CD4-positive, alpha-beta memory T cell (primary cell): ENCODE measurements around the gene MTA3. TPM values are rescaled to one million over a fixed set of nuclear protein-coding genes. Genes with fewer than 3 reads are reported as not detected.
"Not testable (repeated sequence)": the region's sequence is repeated elsewhere in the genome, so short reads cannot be mapped to it uniquely, and the experiment has no call there.

Experiments used
- CTCF ChIA-PET: fragments of 350-600 bp; sonication (Branson Sonifier 250); formaldehyde crosslinking; loops from one replicate; lab custom pipeline; 2021; ENCODE audit warnings: inconsistent platforms; ENCODE audit not compliant: partially characterized antibody; lab: Charles Lee
- POLR2A ChIA-PET: fragments of 350-600 bp; sonication (Branson Sonifier 250); formaldehyde crosslinking; loops from one replicate; lab custom pipeline; 2021; ENCODE audit not compliant: partially characterized antibody; lab: Charles Lee
- DNase-seq, 5 donors: peaks; one replicate each; pipeline versions ENCODE4 v3.0.0 to v3.0.0-alpha.2; 2020 to 2022; ENCODE audit warnings: mixed read lengths in 1 of 5
- H3K27ac ChIP-seq: one replicate; pipeline ENCODE4 v1.7.0; 2013; ENCODE audit warnings: low read depth, low read length
- H3K27me3 ChIP-seq: 2 replicates; pipeline ENCODE4 v1.7.0; 2013; ENCODE audit warnings: mild to moderate bottlenecking, low read length, moderate library complexity; ENCODE audit not compliant: insufficient read depth
- H3K36me3 ChIP-seq: 2 replicates; pipeline ENCODE4 v1.7.0; 2013; ENCODE audit warnings: mild to moderate bottlenecking, low read length, moderate library complexity; ENCODE audit not compliant: insufficient read depth
- H3K4me1 ChIP-seq: 2 replicates; pipeline ENCODE4 v1.7.0; 2013; ENCODE audit warnings: mild to moderate bottlenecking, low read length, moderate library complexity; ENCODE audit not compliant: insufficient read depth
- H3K4me3 ChIP-seq, 2 donors: one replicate each; pipeline ENCODE4 v1.7.0; 2013; ENCODE audit warnings: low read length in 2 of 2, mild to moderate bottlenecking in 1 of 2
- H3K9me3 ChIP-seq, 2 donors: one replicate each; pipeline ENCODE4 v1.7.0; 2013; ENCODE audit warnings: low read length in 2 of 2, control low read depth in 1 of 2; ENCODE audit not compliant: control insufficient read depth in 1 of 2
- H3K27ac Mint-ChIP-seq, 7 donors: one replicate each; pipeline ENCODE4 v1.8.0; 2020 to 2021; ENCODE audit warnings: mixed read lengths in 7 of 7, mild to moderate bottlenecking in 6 of 7, inconsistent platforms in 3 of 7, moderate library complexity in 3 of 7
- H3K27me3 Mint-ChIP-seq, 2 donors: one replicate each; pipeline ENCODE4 v1.8.0; 2020 to 2021; ENCODE audit warnings: mixed read lengths in 2 of 2
- H3K36me3 Mint-ChIP-seq, 2 donors: one replicate each; pipeline ENCODE4 v1.8.0; 2020 to 2021; ENCODE audit warnings: mixed read lengths in 2 of 2, inconsistent platforms in 1 of 2, mild to moderate bottlenecking in 1 of 2
- H3K4me1 Mint-ChIP-seq, 4 donors: one replicate each; pipeline ENCODE4 v1.8.0; 2020 to 2021; ENCODE audit warnings: mixed read lengths in 4 of 4, mild to moderate bottlenecking in 1 of 4
- H3K4me3 Mint-ChIP-seq, 8 donors: one replicate each; pipeline ENCODE4 v1.8.0; 2020 to 2021; ENCODE audit warnings: mixed read lengths in 8 of 8, mild to moderate bottlenecking in 7 of 8, moderate library complexity in 6 of 8, inconsistent platforms in 3 of 8
- H3K9me3 Mint-ChIP-seq, 8 donors: one replicate each; pipeline ENCODE4 v1.8.0; 2020 to 2021; ENCODE audit warnings: mixed read lengths in 8 of 8, mild to moderate bottlenecking in 5 of 8, inconsistent platforms in 3 of 8, moderate library complexity in 1 of 8
- intact Hi-C: fragments of 100-400 bp; cut with micrococcal nuclease; formaldehyde crosslinking; loops from one replicate; pipeline ENCODE4 v1.15.1; 2023
- polyA plus RNA-seq, 2 donors: library from polyadenylated mRNA; unstranded; fragments of 300-500 nt; fragmentation: Illumina TruSeq; gene quantifications; one replicate each; pipeline ENCODE4 v1.2.3, GENCODE V29; 2021
- total RNA-seq, 2 experiments: library from RNA; stranded (reverse); gene quantifications; one replicate each; pipeline ENCODE4 v1.2.3, GENCODE V29; 2021

Gene MTA3
- total and polyA plus RNA-seq, 4 experiments from 2014 or later = 7.7 to 21.3 (median 13.3) TPM

GRCh38 chr2:42606166-42606565 is 37.7 kb downstream of the MTA3 start:
- H3K4me1 ChIP-seq, H3K27ac ChIP-seq, intact Hi-C loops, H3K9me3 ChIP-seq, H3K9me3 Mint-ChIP-seq, H3K36me3 ChIP-seq, H3K4me1 Mint-ChIP-seq, CTCF ChIA-PET, H3K4me3 Mint-ChIP-seq, H3K27me3 Mint-ChIP-seq, DNase-seq, H3K4me3 ChIP-seq, H3K27me3 ChIP-seq, H3K27ac Mint-ChIP-seq, POLR2A ChIA-PET: not testable (repeated sequence)
- peaks cover 12 to 16% of the 10 kb centered on the region in 2 donors for H3K36me3 Mint-ChIP-seq

DNA sequence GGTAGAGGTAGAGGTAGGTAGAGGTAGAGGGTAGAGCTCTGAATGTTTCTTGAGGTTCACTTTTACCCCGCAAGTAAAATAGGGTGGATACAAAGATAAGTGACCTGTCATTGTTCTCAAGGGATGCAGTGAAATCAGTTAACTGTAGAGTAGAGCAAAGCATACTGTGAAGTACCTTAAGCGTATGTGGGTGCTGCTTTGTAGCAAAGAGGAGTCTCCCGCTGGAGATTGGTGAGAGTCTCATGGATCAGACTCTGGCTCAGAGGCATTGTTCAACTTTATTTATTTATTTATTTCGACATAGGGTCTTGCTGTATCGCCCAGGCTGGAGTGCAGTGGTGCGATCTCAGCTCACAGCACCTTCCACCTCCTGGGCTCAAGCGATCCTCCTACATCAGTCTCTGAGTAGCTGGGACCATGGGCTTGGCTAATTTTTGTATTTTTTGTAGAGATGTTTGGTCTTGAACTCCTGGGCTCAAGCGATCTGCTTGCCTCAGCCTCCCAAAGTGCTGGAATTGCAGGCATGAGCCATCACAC is 38.7 kb downstream of the MTA3 start:
- Histone ChIP-seq H3K27me3 (no peaks in the 10 kb centered on the region), H3K9me3 (no peaks in the 10 kb centered on the region), H3K4me1 (no peaks in the 10 kb centered on the region), H3K36me3 (no peaks in the 10 kb centered on the region), H3K27ac (no peak overlapping the region), H3K4me3 (no peak overlapping the region)
- Mint-ChIP-seq H3K9me3 (no peaks in the 10 kb centered on the region), H3K36me3 (peaks cover 17 to 26% of the 10 kb centered on the region in 2 donors), H3K27me3 (no peaks in the 10 kb centered on the region), H3K27ac (no peak overlapping the region), H3K4me1 (peaks cover 0 to 4% (median 0%) of the 10 kb centered on the region in 4 donors), H3K4me3 (no peak overlapping the region)
- ChIA-PET POLR2A (no interaction called here), CTCF (no interaction called here)
- intact Hi-C loops = no loop called here
- no peak for DNase-seq

DNA sequence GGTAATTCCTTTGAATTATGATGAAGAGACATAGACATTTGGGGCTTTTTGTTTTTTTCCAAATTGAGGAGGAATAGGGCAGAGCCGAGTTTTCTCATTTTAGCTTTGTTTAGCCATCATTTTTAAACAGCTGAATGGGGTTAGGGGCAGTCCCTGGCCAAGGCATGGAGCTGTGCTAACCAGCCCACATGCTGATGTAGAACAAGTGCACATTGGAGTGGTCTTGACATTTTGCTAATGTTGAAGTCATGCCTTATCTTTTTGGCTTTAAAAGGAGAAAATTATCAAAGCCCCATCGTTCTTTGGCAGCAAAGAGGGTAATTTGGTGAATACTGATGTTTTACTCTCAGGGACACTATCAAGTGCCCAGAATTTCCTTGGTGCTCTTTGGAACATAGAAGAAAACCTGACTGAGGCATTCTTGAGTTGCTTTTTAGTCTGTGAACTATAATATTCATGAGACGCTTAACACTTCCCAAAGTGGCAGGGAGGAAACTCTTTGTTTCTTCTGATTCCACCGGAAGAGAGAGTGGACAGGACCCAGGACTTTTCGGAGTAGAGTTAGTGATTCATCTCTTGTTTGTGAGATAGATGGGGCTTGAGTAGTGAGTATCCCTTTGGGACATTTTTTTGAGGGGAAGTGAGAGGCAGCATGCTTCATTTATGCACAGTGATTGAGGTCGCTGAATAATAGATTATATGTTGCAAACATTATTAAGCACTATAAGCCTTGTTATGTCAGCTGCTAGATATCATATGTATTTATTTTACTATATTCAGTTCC is 45.0 kb downstream of the MTA3 start:
- no peaks in the 10 kb centered on the region for H3K4me1 ChIP-seq
- H3K9me3 Mint-ChIP-seq = no peaks in the 10 kb centered on the region
- no peak for DNase-seq
- no peaks in the 10 kb centered on the region for H3K27me3 Mint-ChIP-seq
- no peak overlapping the region for H3K27ac ChIP-seq
- intact Hi-C loops = no loop called here
- no peak overlapping the region for H3K4me3 Mint-ChIP-seq
- peaks cover 21 to 29% of the 10 kb centered on the region in 2 donors for H3K36me3 Mint-ChIP-seq
- no peaks in the 10 kb centered on the region for H3K36me3 ChIP-seq
- peaks cover 0 to 4% (median under 1%) of the 10 kb centered on the region in 4 donors for H3K4me1 Mint-ChIP-seq
- no peaks in the 10 kb centered on the region for H3K9me3 ChIP-seq
- H3K4me3 ChIP-seq = no peak overlapping the region
- POLR2A ChIA-PET = no interaction called here
- CTCF ChIA-PET = interaction anchor here (1.1 kb wide), 1 partner anchor 34 kb away, joined by 3 read pairs; no protein-coding TSS in a partner anchor
- H3K27ac Mint-ChIP-seq = no peak overlapping the region
- no peaks in the 10 kb centered on the region for H3K27me3 ChIP-seq

DNA sequence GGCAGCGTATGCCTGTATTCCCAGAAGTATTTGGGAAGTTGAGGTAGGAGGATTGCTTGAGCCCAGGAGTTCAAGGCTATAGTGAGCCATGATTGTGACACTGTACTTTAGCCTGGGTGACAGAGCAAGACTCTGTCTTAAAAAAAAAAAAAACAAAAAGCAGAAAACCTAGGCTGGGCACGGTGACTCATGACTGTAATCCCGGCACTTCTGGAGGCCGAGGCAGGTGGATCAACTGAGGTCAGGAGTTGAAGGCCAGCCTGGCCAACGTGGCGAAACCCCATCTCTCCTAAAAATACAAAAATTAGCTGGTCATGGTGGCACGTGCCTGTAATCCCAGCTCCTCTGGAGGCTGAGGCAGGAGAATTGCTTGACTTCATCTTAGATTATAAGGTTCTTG is 46.4 kb downstream of the MTA3 start:
- ChIA-PET POLR2A (no interaction called here), CTCF (no interaction called here)
- no peak overlapping the region for H3K27ac Mint-ChIP-seq
- Histone ChIP-seq H3K4me3 (no peak overlapping the region), H3K36me3 (no peaks in the 10 kb centered on the region), H3K27ac (no peak overlapping the region), H3K4me1 (no peaks in the 10 kb centered on the region), H3K9me3 (no peaks in the 10 kb centered on the region), H3K27me3 (no peaks in the 10 kb centered on the region)
- no peak overlapping the region for H3K4me3 Mint-ChIP-seq
- no peak for DNase-seq
- H3K27me3 Mint-ChIP-seq = no peaks in the 10 kb centered on the region
- intact Hi-C loops = no loop called here
- H3K36me3 Mint-ChIP-seq = peaks cover 26 to 34% of the 10 kb centered on the region in 2 donors
- peaks cover 0 to 8% (median 3%) of the 10 kb centered on the region in 4 donors for H3K4me1 Mint-ChIP-seq
- no peaks in the 10 kb centered on the region for H3K9me3 Mint-ChIP-seq

GRCh38 chr2:42618116-42618515 is 49.7 kb downstream of the MTA3 start:
- H3K27ac ChIP-seq = no peak overlapping the region
- peak overlapping the region in 1 of 7 donors; percentile 60 for H3K27ac Mint-ChIP-seq

GRCh38 chr2:42618972-42619371 is 50.5 kb downstream of the MTA3 start:
- no peak for DNase-seq
- Histone ChIP-seq H3K4me1 (no peaks in the 10 kb centered on the region), H3K27me3 (no peaks in the 10 kb centered on the region), H3K4me3 (no peak overlapping the region), H3K36me3 (peaks cover 5% of the 10 kb centered on the region), H3K27ac (no peak overlapping the region), H3K9me3 (no peaks in the 10 kb centered on the region)
- H3K4me3 Mint-ChIP-seq = no peak overlapping the region
- intact Hi-C loops = no loop called here
- ChIA-PET CTCF (no interaction called here), POLR2A (no interaction called here)
- peaks cover 0 to 4% (median 3%) of the 10 kb centered on the region in 4 donors for H3K4me1 Mint-ChIP-seq
- H3K27me3 Mint-ChIP-seq = no peaks in the 10 kb centered on the region
- H3K27ac Mint-ChIP-seq = peak overlapping the region in 1 of 7 donors; percentile 0
- peaks cover 15 to 23% of the 10 kb centered on the region in 2 donors for H3K36me3 Mint-ChIP-seq
- H3K9me3 Mint-ChIP-seq = no peaks in the 10 kb centered on the region

More at GRCh38 chr2:42618116-42618515, 49.7 kb downstream of the MTA3 start:
- H3K36me3 ChIP-seq = peaks cover 5% of the 10 kb centered on the region
- intact Hi-C loops = no loop called here
- no peak for DNase-seq
- no peaks in the 10 kb centered on the region for H3K27me3 ChIP-seq
- H3K4me1 ChIP-seq = no peaks in the 10 kb centered on the region
- no peaks in the 10 kb centered on the region for H3K9me3 Mint-ChIP-seq
- POLR2A ChIA-PET = interaction anchor here (0.6 kb wide), 1 partner anchor 1177 kb away, joined by 3 read pairs; no protein-coding TSS in a partner anchor
- H3K27me3 Mint-ChIP-seq = no peaks in the 10 kb centered on the region
- no peaks in the 10 kb centered on the region for H3K9me3 ChIP-seq
- H3K4me3 ChIP-seq = no peak overlapping the region
- CTCF ChIA-PET = no interaction called here
- H3K4me1 Mint-ChIP-seq = peaks cover 0 to 4% (median 3%) of the 10 kb centered on the region in 4 donors
- H3K4me3 Mint-ChIP-seq = no peak overlapping the region
- peaks cover 17 to 28% of the 10 kb centered on the region in 2 donors for H3K36me3 Mint-ChIP-seq

DNA sequence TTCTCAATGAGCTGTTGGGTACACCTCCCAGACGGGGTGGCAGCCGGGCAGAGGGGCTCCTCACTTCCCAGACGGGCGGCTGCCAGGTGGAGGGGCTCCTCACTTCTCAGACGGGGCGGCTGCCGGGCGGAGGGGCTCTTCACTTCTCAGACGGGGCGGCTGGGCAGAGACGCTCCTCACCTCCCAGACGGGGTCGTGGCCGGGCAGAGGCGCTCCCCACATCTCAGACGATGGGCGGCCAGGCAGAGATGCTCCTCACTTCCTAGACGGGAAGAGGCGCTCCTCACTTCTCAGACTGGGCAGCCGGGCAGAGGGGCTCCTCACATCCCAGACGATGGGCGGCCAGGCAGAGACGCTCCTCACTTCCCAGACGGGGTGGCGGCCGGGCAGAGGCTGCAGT is 53.2 kb downstream of the MTA3 start:
- H3K4me1 ChIP-seq, H3K4me3 ChIP-seq, CTCF ChIA-PET, H3K36me3 ChIP-seq, DNase-seq, H3K27me3 ChIP-seq, H3K27me3 Mint-ChIP-seq, POLR2A ChIA-PET, H3K27ac Mint-ChIP-seq, H3K27ac ChIP-seq, H3K4me1 Mint-ChIP-seq, intact Hi-C loops, H3K4me3 Mint-ChIP-seq, H3K9me3 ChIP-seq, H3K9me3 Mint-ChIP-seq: not testable (repeated sequence)
- H3K36me3 Mint-ChIP-seq = peaks cover 15 to 23% of the 10 kb centered on the region in 2 donors
